H1 (cell line): ENCODE results near the gene RND3. TPM values are rescaled to one million over a fixed set of nuclear protein-coding genes. Genes with fewer than 3 reads are reported as not detected.

Experiments used
- CTCF ChIA-PET: fragments of 300-600 bp; sonication (Branson Sonifier 250); formaldehyde crosslinking; loops from one replicate; lab custom pipeline; 2021; ENCODE audit not compliant: partially characterized antibody; lab: Charles Lee
- POLR2A ChIA-PET: fragments of 300-600 bp; sonication (Branson Sonifier 250); formaldehyde crosslinking; loops from one replicate; lab custom pipeline; 2021; ENCODE audit warnings: inconsistent platforms; ENCODE audit not compliant: partially characterized antibody; lab: Charles Lee
- DNase-seq, 2 experiments: peaks; one replicate each; pipeline versions ENCODE4 v3.0.0 to v3.0.0-alpha.2; 2010 to 2022; ENCODE audit warnings: low spot score in 2 of 2, low read depth in 1 of 2, mixed read lengths in 1 of 2
- FAIRE-seq: peaks from 2 replicates; lab custom pipeline; 2011; peaks lifted over from hg19 to GRCh38; lab: Jason Lieb, UNC
- H2AFZ ChIP-seq: 2 replicates; pipeline ENCODE4 v1.8.1; 2012; ENCODE audit warnings: low read length, inconsistent platforms
- H2AK5ac ChIP-seq: 2 replicates; pipeline ENCODE4 v1.6.1; 2013; ENCODE audit warnings: low read depth, low read length
- H2BK120ac ChIP-seq: replicated peaks from 2 replicates; pipeline ENCODE3; 2013; ENCODE audit warnings: low read depth, low read length, inconsistent platforms
- H2BK12ac ChIP-seq: 2 replicates; pipeline ENCODE4 v1.6.1; 2013; ENCODE audit warnings: low read depth, low read length
- H2BK15ac ChIP-seq: 2 replicates; pipeline ENCODE4 v1.6.1; 2013; ENCODE audit warnings: low read length
- H2BK20ac ChIP-seq: 2 replicates; pipeline ENCODE4 v1.6.1; 2013; ENCODE audit warnings: low read length
- H2BK5ac ChIP-seq: 2 replicates; pipeline ENCODE4 v1.6.1; 2013; ENCODE audit warnings: low read depth, low read length
- H3K14ac ChIP-seq: 2 replicates; pipeline ENCODE4 v1.6.1; 2013; ENCODE audit warnings: inconsistent platforms; ENCODE audit not compliant: insufficient read length
- H3K18ac ChIP-seq: 2 replicates; pipeline ENCODE4 v1.6.1; 2013; ENCODE audit warnings: low read length; ENCODE audit errors: extremely low read depth
- H3K23ac ChIP-seq: 2 replicates; pipeline ENCODE4 v1.6.1; 2013; ENCODE audit warnings: inconsistent platforms; ENCODE audit not compliant: insufficient read length
- H3K23me2 ChIP-seq: 2 replicates; pipeline ENCODE4 v1.6.1; 2013; ENCODE audit warnings: low read depth, low read length
- H3K27ac ChIP-seq: 2 replicates; pipeline ENCODE4 v1.6.1; 2011; ENCODE audit warnings: low read depth, low read length, inconsistent platforms
- H3K27me3 ChIP-seq, 4 experiments: replicated peaks in 1 of 4; 1 replicate in 1 of 4; 2 replicates in 3 of 4; pipeline versions ENCODE4 v1.6.1 to v1.8.1; 2011 to 2013; ENCODE audit warnings: low read length in 3 of 4, mild to moderate bottlenecking in 3 of 4, inconsistent platforms in 2 of 4, mixed read lengths in 2 of 4, moderate library complexity in 1 of 4; ENCODE audit not compliant: control insufficient read depth in 3 of 4, insufficient read depth in 3 of 4; ENCODE audit errors: extremely low read depth in 1 of 4
- H3K36me3 ChIP-seq, 4 experiments: 2 replicates each; pipeline versions ENCODE4 v1.6.1 to v1.8.1; 2011 to 2013; ENCODE audit warnings: mild to moderate bottlenecking in 4 of 4, low read length in 3 of 4, moderate library complexity in 2 of 4, control low read depth in 1 of 4, inconsistent platforms in 1 of 4; ENCODE audit not compliant: insufficient read depth in 4 of 4, control insufficient read depth in 2 of 4
- H3K4ac ChIP-seq: replicated peaks from 2 replicates; pipeline ENCODE3; 2013; ENCODE audit warnings: low read length, low read depth, mixed read lengths, inconsistent platforms; ENCODE audit not compliant: insufficient read length
- H3K4me1 ChIP-seq, 4 experiments: replicated peaks in 1 of 4; 1 replicate in 1 of 4; 2 replicates in 3 of 4; pipeline versions ENCODE4 v1.6.1 to v1.8.1; 2011 to 2013; ENCODE audit warnings: low read length in 3 of 4, inconsistent platforms in 2 of 4, mixed read lengths in 1 of 4; ENCODE audit not compliant: insufficient read depth in 4 of 4, control insufficient read depth in 3 of 4
- H3K4me2 ChIP-seq, 2 experiments: 2 replicates each; pipeline versions ENCODE4 v1.6.1 to v1.8.1; 2011 to 2013; ENCODE audit warnings: low read depth in 2 of 2, low read length in 2 of 2, control low read depth in 1 of 2, inconsistent platforms in 1 of 2, mild to moderate bottlenecking in 1 of 2; ENCODE audit not compliant: insufficient read depth in 1 of 2
- H3K4me3 ChIP-seq, 4 experiments: fragments of 200-600, 300-600 bp in 1 of 4; sonication (generic), shearing (Covaris generic), sonication (Bioruptor Twin) in 1 of 4; 2 replicates each; pipeline versions ENCODE4 v1.5.1 to v1.8.1; 2011 to 2016; ENCODE audit warnings: low read length in 4 of 4, low read depth in 3 of 4, control low read depth in 2 of 4, inconsistent platforms in 2 of 4, mild to moderate bottlenecking in 2 of 4, mixed read lengths in 1 of 4, moderate library complexity in 1 of 4; ENCODE audit not compliant: insufficient read depth in 2 of 4; ENCODE audit errors: extremely low read depth in 1 of 4
- H3K56ac ChIP-seq: replicated peaks from 2 replicates; pipeline ENCODE3; 2013; ENCODE audit warnings: low read depth, mild to moderate bottlenecking, mixed read lengths, low read length, inconsistent platforms; ENCODE audit not compliant: insufficient read length
- H3K79me1 ChIP-seq: 2 replicates; pipeline ENCODE4 v1.6.1; 2013; ENCODE audit warnings: low read depth, low read length, control low read depth
- H3K79me2 ChIP-seq, 2 experiments: 2 replicates each; pipeline versions ENCODE4 v1.6.1 to v1.8.1; 2012 to 2013; ENCODE audit warnings: low read length in 2 of 2, mild to moderate bottlenecking in 2 of 2, inconsistent platforms in 1 of 2; ENCODE audit not compliant: insufficient read depth in 2 of 2, control insufficient read depth in 1 of 2
- H3K9ac ChIP-seq, 4 experiments: replicated peaks in 1 of 4; 1 replicate in 1 of 4; 2 replicates in 3 of 4; pipeline versions ENCODE4 v1.6.1 to v1.8.1; 2011 to 2013; ENCODE audit warnings: low read depth in 3 of 4, low read length in 3 of 4, control low read depth in 2 of 4, mild to moderate bottlenecking in 2 of 4, moderate library complexity in 2 of 4, inconsistent platforms in 1 of 4; ENCODE audit errors: extremely low read depth in 1 of 4
- H3K9me3 ChIP-seq, 2 experiments: 2 replicates each; pipeline versions ENCODE4 v1.6.1 to v1.8.1; 2012 to 2013; ENCODE audit warnings: mild to moderate bottlenecking in 2 of 2, moderate library complexity in 2 of 2, control low read depth in 1 of 2, inconsistent platforms in 1 of 2, low read depth in 1 of 2, low read length in 1 of 2, mixed read lengths in 1 of 2; ENCODE audit not compliant: insufficient read depth in 2 of 2
- H4K20me1 ChIP-seq, 2 experiments: replicated peaks in 1 of 2; 2 replicates each; pipeline versions ENCODE3 to v1.8.1; 2011 to 2013; ENCODE audit warnings: inconsistent platforms in 2 of 2, low read length in 2 of 2, mild to moderate bottlenecking in 1 of 2; ENCODE audit not compliant: insufficient read depth in 2 of 2, control insufficient read depth in 1 of 2
- H4K5ac ChIP-seq: 2 replicates; pipeline ENCODE4 v1.6.1; 2013; ENCODE audit warnings: low read length, low read depth, mixed read lengths, inconsistent platforms; ENCODE audit not compliant: insufficient read length
- H4K8ac ChIP-seq: 2 replicates; pipeline ENCODE4 v1.8.0; 2013; ENCODE audit warnings: mild to moderate bottlenecking, moderate library complexity, low read length, inconsistent platforms; ENCODE audit not compliant: insufficient read depth; ENCODE audit errors: extremely low read depth
- H4K91ac ChIP-seq: replicated peaks from 2 replicates; pipeline ENCODE3; 2013; ENCODE audit warnings: low read length, mixed read lengths, inconsistent platforms; ENCODE audit not compliant: insufficient read length
- ASH2L ChIP-seq: fragments of 200-600, 300-600 bp; sonication (generic); IDR thresholded peaks from one replicate; pipeline ENCODE4 v1.7.1; 2017; ENCODE audit warnings: low read length
- CREB1 ChIP-seq: IDR thresholded peaks from 2 replicates; pipeline ENCODE4 v1.6.1; 2012; ENCODE audit warnings: inconsistent platforms
- SUZ12 ChIP-seq: fragments of 200-600 bp; sonication (generic); IDR thresholded peaks from 2 replicates; pipeline ENCODE4 v1.6.1; 2012; ENCODE audit warnings: mild to moderate bottlenecking, inconsistent platforms, low read length, moderate library complexity, mixed read lengths
- TEAD4 ChIP-seq: IDR thresholded peaks from 2 replicates; pipeline ENCODE4 v1.6.1; 2012; ENCODE audit warnings: low read depth, low read length, inconsistent platforms, mixed read lengths
- WGBS, 2 experiments: shearing (Covaris generic) in 1 of 2; methylation state at CpG; one replicate each; pipeline versions ENCODE4 v1.1.6 to v1.1.7; 2013 to 2015; ENCODE audit warnings: low lambda C conversion rate in 2 of 2, mixed read lengths in 2 of 2, inconsistent platforms in 1 of 2, low coverage in 1 of 2, missing lambda C conversion rate in 1 of 2; ENCODE audit not compliant: insufficient replicate concordance in 2 of 2, insufficient coverage in 1 of 2, insufficient read length in 1 of 2; ENCODE audit errors: extremely low coverage in 1 of 2, missing lambda C conversion rate in 1 of 2; 5-methylcytosine and 5-hydroxymethylcytosine counted together
- polyA plus RNA-seq, 7 experiments: library from polyadenylated mRNA; depleted of rRNA in 3 of 7; stranded (reverse) in 5 of 7; unstranded in 2 of 7; fragments of >200 nt in 5 of 7; fragments of 200-250 nt in 2 of 7; gene quantifications; 1 replicate in 5 of 7; 2 replicates in 1 of 7; 4 replicates in 1 of 7; pipeline versions ENCODE4 v1.2.1 to v1.2.3, GENCODE V29; 2011 to 2013; ENCODE audit warnings: missing spikeins in 2 of 7, mixed read lengths in 2 of 7
- total RNA-seq: library from RNA; stranded (reverse); fragmentation: NEBNext Ultra II Directional; extraction: Animal tissue kit (Norgen Biotek cat#: 25700); gene quantifications from 2 replicates; pipeline ENCODE4 v1.2.1, GENCODE V29; 2021

The RND3 gene
- total and polyA plus RNA-seq, 2 of the 8 experiments (the other 6 are each of a cell fraction or from before 2014, with no cell fraction given): 12.2 to 25.6 TPM

DNA sequence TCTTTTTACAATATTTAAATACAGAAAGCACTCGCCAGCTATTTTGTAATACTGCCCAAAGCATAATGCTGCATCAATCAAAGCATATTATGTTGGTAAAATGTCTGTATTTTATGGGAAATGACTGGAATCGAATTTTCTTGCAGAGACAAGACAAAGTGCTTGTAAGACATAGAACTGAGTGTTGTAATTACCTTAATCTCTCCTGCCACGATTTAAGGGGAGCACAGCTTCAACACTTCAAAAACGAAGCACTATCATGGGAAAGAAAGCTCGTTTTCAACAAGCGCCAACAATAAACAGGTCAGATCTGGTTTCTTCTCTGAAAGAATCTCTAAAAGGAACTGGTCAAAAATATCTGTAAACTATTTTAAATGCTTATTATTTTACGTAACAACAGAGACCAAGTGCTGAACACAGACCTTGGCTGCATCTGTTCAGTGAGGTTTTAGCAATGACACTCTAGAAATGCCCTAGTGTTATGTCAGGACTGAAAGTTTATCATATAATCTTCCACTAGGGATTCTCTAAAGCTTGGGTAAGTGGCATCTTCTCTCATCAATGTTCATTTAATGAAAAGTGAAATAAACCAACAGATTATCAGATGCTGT, 19.0 kb downstream of the RND3 start:
- Histone ChIP-seq H2BK120ac (no peak overlapping the region), H3K14ac (no peak overlapping the region), H3K9me3 (no peaks in the 10 kb centered on the region), H4K20me1 (peaks cover 3 to 5% of the 10 kb centered on the region in 2 experiments), H3K36me3 (peaks cover 0 to 48% (median 38%) of the 10 kb centered on the region in 4 experiments; a peak in 7 of 8 replicates), H3K79me1 (no peaks in the 10 kb centered on the region), H3K23ac (no peak overlapping the region), H3K18ac (no peak overlapping the region), H4K91ac (no peak overlapping the region), H3K4me1 (no peaks in the 10 kb centered on the region), H3K4me2 (no peak overlapping the region), H2BK15ac (no peak overlapping the region), H3K56ac (no peak overlapping the region), H3K79me2 (peaks cover 0 to 8% of the 10 kb centered on the region in 2 experiments; a peak in 1 of 4 replicates), H3K4ac (no peak overlapping the region), H3K9ac (no peak overlapping the region), H3K4me3 (no peak overlapping the region), H2AFZ (no peak overlapping the region), H2BK12ac (no peak overlapping the region), H2AK5ac (no peak overlapping the region), H2BK5ac (no peak overlapping the region), H3K27ac (no peak overlapping the region), H2BK20ac (no peak overlapping the region), H4K8ac (no peak overlapping the region), H4K5ac (no peak overlapping the region), H3K23me2 (no peaks in the 10 kb centered on the region), H3K27me3 (no peaks in the 10 kb centered on the region)
- TF ChIP-seq CREB1: no peak
- no peak for TF ChIP-seq SUZ12
- no peak for TF ChIP-seq ASH2L
- no peak for TF ChIP-seq TEAD4
- no peak for DNase-seq
- no peak for FAIRE-seq
- POLR2A ChIA-PET: interaction anchor here (0.7 to 2.7 kb wide), 3 partner anchors 9 to 17 kb away, joined by 3 to 13 read pairs (median 4); no protein-coding TSS in a partner anchor
- CTCF ChIA-PET: interaction anchor here (0.6 to 1.3 kb wide), 3 partner anchors 167 to 771 kb away, joined by 3 to 7 read pairs (median 4); no protein-coding TSS in a partner anchor
- WGBS, 2 experiments: 88% methylated on average over 7 of the region's 7 CpGs; no CpG with 5 or more reads in 1 of the 2 experiments
